GM18511 (cell line): ENCODE results near the gene HSD17B12.
"Not testable (repeated sequence)": the region's sequence is repeated elsewhere in the genome, so short reads cannot be mapped to it uniquely, and the experiment has no call there.

Experiments
- ATAC-seq: cut with Tn5 transposase; IDR thresholded peaks from one replicate; pipeline ENCODE4 v1.9.1; 2021; ENCODE audit warnings: mild to moderate bottlenecking, moderate library complexity; ENCODE audit not compliant: unreplicated experiment

HSD17B12 gene

GRCh38 chr11:43680521-43681400 lies at the start of gene HSD17B12:
TSS of gene HSD17B12 (plus strand) at chr11:43680738. CDS start at chr11:43680828, 90 bp downstream.
- peak; percentile 98 for ATAC-seq

GRCh38 chr11:43631732-43632131 lies 48.8 kb upstream of the HSD17B12 start:
- ATAC-seq, result no peak

GRCh38 chr11:43632181-43632580 lies 48.4 kb upstream of the HSD17B12 start:
- no peak for ATAC-seq

GRCh38 chr11:43638717-43639116 lies 41.8 kb upstream of the HSD17B12 start:
- no peak for ATAC-seq

- ATAC-seq, result no peak
Measured at GRCh38 chr11:43639224-43639623, 41.3 kb upstream of the HSD17B12 start.

- no peak for ATAC-seq
Measured at GRCh38 chr11:43639920-43640319, 40.6 kb upstream of the HSD17B12 start.

- peak; percentile 99 for ATAC-seq
Measured at GRCh38 chr11:43643898-43644620, 36.5 kb upstream of the HSD17B12 start.

GRCh38 chr11:43644621-43645299 lies 35.8 kb upstream of the HSD17B12 start:
- no peak for ATAC-seq

- ATAC-seq, result no peak
Measured at GRCh38 chr11:43646767-43647166, 33.8 kb upstream of the HSD17B12 start.

- no peak for ATAC-seq
Measured at GRCh38 chr11:43648888-43649287, 31.6 kb upstream of the HSD17B12 start.

GRCh38 chr11:43649501-43649900 lies 31.0 kb upstream of the HSD17B12 start:
- ATAC-seq, result no peak

GRCh38 chr11:43649921-43650320 lies 30.6 kb upstream of the HSD17B12 start:
- no peak for ATAC-seq

GRCh38 chr11:43663018-43663417 lies 17.5 kb upstream of the HSD17B12 start:
- not testable (repeated sequence) for ATAC-seq

GRCh38 chr11:43664295-43664694 lies 16.2 kb upstream of the HSD17B12 start:
- no peak for ATAC-seq

- ATAC-seq, result not testable (repeated sequence)
Measured at GRCh38 chr11:43671284-43671683, 9.3 kb upstream of the HSD17B12 start.

- ATAC-seq, result no peak
Measured at GRCh38 chr11:43674560-43674959, 6.0 kb upstream of the HSD17B12 start.

- ATAC-seq, result no peak
Measured at GRCh38 chr11:43676933-43677332, 3.6 kb upstream of the HSD17B12 start.

GRCh38 chr11:43681401-43681942 lies 934 bp downstream of the HSD17B12 start:
- no peak for ATAC-seq

- not testable (repeated sequence) for ATAC-seq
Measured at GRCh38 chr11:43682081-43682480, 1.5 kb downstream of the HSD17B12 start.

GRCh38 chr11:43685440-43685839 lies 4.9 kb downstream of the HSD17B12 start:
- no peak for ATAC-seq

GRCh38 chr11:43686207-43686606 lies 5.7 kb downstream of the HSD17B12 start:
- no peak for ATAC-seq
